ES-I3 (cell line): ENCODE data around the gene UNC13B.

Experiments used
- H3K36me3 ChIP-seq: 2 replicates; pipeline ENCODE4 v1.6.1; 2013; ENCODE audit warnings: mild to moderate bottlenecking, low read length, control low read depth, moderate library complexity; ENCODE audit not compliant: insufficient read depth
- H3K4me1 ChIP-seq: 2 replicates; pipeline ENCODE4 v1.6.1; 2013; ENCODE audit warnings: mild to moderate bottlenecking, control low read depth, low read length; ENCODE audit not compliant: insufficient read depth
- H3K9ac ChIP-seq: 2 replicates; pipeline ENCODE4 v1.6.1; 2013; ENCODE audit warnings: low read depth, mild to moderate bottlenecking, low read length, moderate library complexity
- H3K9me3 ChIP-seq: 2 replicates; pipeline ENCODE4 v1.6.1; 2013; ENCODE audit warnings: mild to moderate bottlenecking, low read length, moderate library complexity; ENCODE audit not compliant: control insufficient read depth, insufficient read depth

The UNC13B gene

DNA sequence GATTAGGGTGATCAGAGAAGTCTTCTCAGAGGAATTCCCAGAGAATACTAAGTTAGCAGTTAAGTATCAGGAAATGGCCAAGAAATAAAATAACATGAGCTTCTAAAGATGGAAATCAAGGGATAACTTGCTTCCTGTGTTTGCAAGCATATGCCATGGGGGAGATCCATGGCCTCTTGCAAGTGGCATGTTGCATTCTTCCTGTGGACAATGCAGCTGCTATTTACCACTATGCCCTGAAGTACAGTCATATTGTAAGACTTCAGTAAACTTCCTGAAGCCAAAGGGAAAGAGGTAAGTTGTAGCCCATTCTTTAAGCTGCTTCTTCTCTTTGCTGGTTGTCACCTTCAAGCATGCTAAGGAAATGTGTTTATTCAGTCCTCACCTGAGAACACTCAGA, 173.4 kb downstream of the UNC13B start:
- Histone ChIP-seq H3K9me3 (no peaks in the 10 kb centered on the region), H3K36me3 (no peaks in the 10 kb centered on the region), H3K9ac (no peak overlapping the region), H3K4me1 (no peaks in the 10 kb centered on the region)

DNA sequence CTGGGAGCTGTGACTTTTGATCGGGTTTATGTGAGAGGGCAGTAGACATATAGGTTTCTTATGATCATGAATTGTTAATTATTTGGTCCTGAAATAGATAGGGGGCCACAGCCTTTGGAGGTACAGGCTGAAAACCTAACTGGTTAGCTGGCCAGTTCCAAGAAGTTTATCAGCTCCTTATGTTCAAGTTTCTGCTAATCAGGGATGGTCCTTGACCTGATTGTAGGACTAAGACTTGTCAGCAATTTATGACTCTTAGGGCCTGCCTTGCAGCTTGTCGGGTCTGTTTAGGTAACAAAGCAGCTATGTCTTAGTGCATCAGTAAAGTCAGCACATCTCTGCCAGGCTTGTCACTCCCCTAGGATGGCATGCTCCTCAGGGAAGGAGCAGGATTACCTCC, 176.3 kb downstream of the UNC13B start:
- Histone ChIP-seq H3K36me3 (no peaks in the 10 kb centered on the region), H3K9me3 (no peaks in the 10 kb centered on the region), H3K4me1 (0 out of 2 replicates have a peak, but pooled peaks cover 4% of the 10 kb centered on the region), H3K9ac (no peak overlapping the region)

DNA sequence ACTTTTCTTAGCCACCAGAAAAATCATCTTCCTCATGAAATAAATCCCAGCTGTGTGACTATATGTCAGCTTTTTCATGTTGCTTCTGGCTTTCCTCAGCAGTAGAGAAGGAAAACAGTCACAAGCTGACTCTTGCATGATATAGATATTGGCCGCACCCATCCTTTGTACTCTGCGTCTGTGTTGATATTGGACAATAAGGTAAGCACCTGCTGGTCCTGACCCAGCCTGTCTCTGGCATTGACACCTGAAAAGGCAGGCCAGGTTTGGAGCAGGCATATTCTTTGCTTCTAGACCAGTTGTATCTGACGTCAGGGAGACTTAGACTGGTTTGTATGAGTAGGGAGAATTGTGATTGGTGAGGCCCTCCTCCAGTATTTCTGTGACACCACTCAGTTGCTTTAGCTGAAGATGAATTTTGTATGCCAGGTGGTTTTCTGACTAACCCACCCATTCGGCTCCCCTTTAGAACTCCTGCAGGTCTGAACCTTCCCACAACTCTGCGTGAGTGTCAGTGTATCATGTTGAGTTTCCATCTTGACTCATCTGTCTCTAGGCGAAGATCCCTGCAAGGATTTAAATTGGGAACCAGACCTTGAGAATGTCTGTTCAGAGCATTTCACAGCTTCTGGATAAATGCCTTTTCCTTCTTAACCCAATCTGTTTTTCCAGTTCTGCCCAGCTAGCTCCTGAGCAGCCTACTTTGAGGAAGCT, 176.9 kb downstream of the UNC13B start:
- Histone ChIP-seq H3K4me1 (0 out of 2 replicates have a peak, but pooled peaks cover 4% of the 10 kb centered on the region), H3K36me3 (no peaks in the 10 kb centered on the region), H3K9ac (no peak overlapping the region), H3K9me3 (no peaks in the 10 kb centered on the region)

DNA sequence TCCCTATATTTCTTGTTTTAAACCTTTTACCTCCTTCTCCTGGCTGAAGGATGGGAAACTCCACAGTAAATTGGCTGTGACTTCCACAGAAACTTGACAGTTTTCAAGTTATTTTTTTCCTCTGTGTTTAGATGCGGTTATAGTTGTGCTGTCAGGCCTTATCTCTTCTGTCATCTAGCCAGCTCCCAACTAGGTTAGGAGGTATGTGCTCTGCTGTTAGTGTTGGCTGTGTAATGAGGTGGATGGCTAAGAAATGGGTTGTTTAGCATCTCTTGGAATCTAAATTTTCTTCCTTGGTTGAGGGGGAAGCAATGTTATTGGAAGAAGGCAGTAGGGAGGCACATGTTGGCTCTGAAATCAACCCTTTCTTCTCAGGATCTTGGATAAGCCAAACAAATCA, 178.2 kb downstream of the UNC13B start:
- Histone ChIP-seq H3K9me3 (no peaks in the 10 kb centered on the region), H3K9ac (no peak overlapping the region), H3K4me1 (0 out of 2 replicates have a peak, but pooled peaks cover 4% of the 10 kb centered on the region), H3K36me3 (no peaks in the 10 kb centered on the region)

DNA sequence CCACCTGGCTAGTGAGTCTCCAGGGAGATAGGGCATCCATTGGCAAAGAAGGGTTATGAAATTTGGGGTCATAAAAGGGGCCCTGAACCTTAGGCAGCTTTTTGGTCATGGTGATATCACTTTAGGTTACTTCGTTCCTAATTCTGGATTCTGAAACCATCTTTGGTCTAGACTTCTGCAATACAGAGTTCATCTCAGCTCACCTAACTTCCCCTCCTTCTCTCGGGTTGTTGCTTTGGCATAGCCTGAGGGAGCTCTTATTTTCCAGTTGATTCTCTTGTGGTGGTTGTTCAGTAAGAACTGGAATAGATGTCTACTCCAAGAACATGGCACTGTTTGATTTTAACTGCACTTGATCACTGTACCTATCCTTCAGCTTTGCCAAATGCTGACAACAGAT, 179.2 kb downstream of the UNC13B start:
- Histone ChIP-seq H3K9me3 (no peaks in the 10 kb centered on the region), H3K36me3 (no peaks in the 10 kb centered on the region), H3K9ac (no peak overlapping the region), H3K4me1 (0 out of 2 replicates have a peak, but pooled peaks cover 4% of the 10 kb centered on the region)

DNA sequence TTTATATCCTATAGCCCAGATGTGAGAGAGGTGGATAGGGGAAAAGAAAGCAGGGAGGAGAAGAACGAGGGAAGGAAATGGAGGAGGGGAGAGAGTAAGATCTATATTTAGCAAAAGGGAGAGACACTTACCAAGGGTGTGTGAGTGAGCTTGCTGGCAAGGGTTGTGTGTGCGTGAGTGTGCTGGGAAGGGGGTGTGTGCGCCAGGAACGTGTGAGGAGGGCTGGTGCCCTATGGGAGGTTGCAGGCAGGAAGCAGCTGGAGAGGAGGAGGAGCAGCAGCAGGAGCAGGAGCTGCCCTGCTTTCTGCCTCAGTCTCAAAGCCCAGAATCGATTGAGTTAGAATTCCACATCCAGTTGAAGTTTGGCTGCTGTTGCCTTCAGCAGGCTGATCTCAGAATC, 179.8 kb downstream of the UNC13B start:
- no peak overlapping the region for H3K9ac ChIP-seq

DNA sequence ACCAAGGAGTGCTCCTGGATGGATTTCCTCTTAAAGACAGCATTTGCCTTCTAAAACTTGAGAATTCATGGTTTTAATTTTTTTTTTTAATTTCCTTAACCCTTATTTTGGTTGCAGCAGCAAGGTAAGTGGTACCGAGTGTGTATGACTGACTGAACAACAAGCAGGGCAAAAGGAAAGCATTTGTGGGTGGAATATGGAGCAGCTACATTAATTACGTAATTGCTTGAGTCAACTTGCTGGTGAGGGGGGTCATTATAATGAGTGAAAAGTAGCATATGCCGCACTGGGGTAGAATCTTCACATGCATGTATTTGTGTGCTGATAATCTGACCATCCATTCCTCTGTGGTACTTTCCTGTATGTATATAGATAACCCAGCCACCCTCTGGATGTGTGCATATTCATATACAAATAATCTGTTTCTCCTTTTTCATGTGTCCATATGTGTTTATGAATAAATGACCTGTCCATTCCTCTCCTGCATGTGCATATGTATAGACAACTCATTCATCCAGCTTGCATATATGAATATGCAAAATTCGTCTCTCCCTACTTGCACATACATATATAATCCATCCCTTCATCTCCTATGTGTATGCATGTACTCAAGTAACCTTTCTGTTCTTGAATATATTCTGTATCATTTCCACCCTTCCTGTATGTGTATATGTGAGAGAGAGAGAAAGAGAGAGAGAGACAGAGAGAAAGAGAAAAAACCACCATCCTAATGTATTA, 180.6 kb downstream of the UNC13B start:
- Histone ChIP-seq H3K9me3 (no peaks in the 10 kb centered on the region), H3K36me3 (no peaks in the 10 kb centered on the region), H3K4me1 (0 out of 2 replicates have a peak, but pooled peaks cover 4% of the 10 kb centered on the region), H3K9ac (no peak overlapping the region)

More for the DNA sequence above, 179.8 kb downstream of the UNC13B start:
- Histone ChIP-seq H3K36me3 (no peaks in the 10 kb centered on the region), H3K9me3 (no peaks in the 10 kb centered on the region), H3K4me1 (0 out of 2 replicates have a peak, but pooled peaks cover 4% of the 10 kb centered on the region)

DNA sequence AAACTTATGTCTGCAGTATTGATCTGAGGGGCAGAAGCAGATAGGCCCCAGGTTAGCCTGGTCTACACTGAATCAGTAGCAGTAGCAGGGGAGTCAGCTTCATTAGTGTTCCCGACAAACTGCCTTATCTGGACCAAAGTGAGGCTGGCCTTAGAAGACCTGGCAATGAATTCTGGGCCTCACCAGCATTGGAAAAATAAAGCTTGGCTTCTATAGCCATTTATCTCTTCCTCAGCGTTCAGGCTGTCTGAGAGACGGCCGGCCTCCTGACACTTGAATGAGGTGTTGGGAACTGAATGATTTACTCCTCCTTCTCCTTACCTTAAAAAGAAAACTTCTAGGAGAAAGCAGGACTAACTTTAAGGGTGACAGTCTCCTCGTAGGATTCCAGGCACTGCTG, 186.3 kb downstream of the UNC13B start:
- no peaks in the 10 kb centered on the region for H3K36me3 ChIP-seq
- H3K4me1 ChIP-seq: no peaks in the 10 kb centered on the region
- H3K9me3 ChIP-seq: no peaks in the 10 kb centered on the region
- no peak overlapping the region for H3K9ac ChIP-seq

DNA sequence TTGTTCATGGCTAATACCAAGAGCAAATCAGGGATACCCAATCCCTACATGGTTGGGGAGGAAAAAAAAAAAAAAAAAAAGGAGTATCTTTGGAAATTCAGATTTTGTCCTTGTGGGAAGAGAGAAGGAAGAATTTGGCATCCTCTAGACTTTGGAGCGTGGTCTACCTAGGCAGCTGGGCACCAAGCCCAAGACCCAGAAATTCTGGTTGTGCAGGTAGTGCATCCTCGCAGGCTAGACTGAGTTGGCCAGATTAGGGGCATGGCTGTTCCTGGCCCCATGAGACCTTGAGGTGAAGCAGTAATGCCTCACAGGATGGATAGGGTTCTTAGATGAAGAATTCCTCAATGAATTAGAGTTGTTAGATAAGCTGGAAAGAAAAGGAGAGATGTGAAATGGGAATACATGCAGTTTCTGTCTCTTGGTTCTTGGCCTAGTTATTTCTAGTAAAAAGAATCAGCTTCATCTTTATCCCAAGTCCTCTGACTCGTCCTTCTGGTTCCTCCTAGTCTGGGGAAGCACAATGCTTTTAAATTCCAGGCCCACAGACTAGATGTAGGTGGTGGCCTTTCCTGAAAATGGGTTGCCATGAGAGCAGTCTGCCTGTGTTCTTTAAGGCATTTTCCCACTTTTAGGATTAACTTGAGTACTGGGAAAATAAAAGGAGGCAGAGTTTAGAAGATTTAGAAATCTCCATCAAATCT, 187.6 kb downstream of the UNC13B start:
- no peaks in the 10 kb centered on the region for H3K4me1 ChIP-seq
- H3K9ac ChIP-seq: no peak overlapping the region
- H3K9me3 ChIP-seq: no peaks in the 10 kb centered on the region

DNA sequence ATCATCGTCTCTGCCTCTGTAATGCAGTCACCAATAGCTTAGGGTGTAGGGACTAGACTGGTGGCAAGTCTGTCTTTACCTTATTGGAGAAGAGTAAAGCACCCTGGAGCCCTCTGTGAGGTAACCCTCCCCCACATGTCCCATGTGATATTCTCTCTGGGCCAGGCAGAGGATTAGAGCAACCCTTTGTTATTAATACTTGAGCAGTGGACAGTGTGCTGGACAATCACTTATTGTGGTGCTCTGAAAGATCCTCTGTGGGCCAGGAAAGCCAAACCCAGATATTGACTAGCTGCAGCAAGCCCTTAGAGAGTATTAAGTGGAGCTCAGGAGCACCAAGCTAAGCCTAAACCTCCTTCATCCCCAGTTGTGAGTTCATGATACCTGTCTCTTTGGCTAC, 188.4 kb downstream of the UNC13B start:
- H3K9me3 ChIP-seq: no peaks in the 10 kb centered on the region
- H3K9ac ChIP-seq: no peak overlapping the region
- no peaks in the 10 kb centered on the region for H3K4me1 ChIP-seq
- no peaks in the 10 kb centered on the region for H3K36me3 ChIP-seq

More for the DNA sequence above, 187.6 kb downstream of the UNC13B start:
- no peaks in the 10 kb centered on the region for H3K36me3 ChIP-seq

DNA sequence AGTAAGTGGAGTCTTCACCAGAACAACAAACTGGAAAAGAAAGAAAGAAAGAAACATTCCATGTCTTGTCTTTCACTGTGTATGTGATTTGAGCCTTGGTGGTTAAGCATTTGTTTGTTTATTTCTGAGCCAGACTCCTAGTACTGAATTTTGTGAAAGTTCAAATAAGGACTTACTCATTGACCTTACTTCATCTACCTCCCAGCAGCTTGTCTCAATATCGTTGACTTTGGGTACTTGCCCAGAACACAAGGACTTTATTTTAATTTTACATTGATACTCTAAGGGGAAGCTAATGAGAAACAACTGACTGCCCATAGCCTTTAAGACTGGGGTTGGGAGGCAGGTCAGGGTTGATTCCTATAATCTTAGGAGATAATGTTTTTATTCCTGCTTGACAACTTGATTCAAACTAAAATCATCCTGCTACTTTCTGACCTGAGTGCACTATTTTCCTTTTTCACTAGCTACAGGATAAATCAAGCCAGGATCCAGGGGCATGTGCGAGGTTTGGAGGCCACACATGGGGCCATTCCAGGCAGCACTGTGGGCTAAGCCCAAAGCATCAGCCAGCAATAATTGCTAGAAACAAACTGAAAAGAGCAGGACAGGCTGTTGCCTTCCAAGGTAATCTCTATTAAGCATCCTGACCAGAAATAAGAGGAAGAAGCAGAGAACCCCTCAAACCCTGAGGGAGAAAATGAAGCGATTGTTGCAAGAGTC, 189.2 kb downstream of the UNC13B start:
- Histone ChIP-seq H3K36me3 (no peaks in the 10 kb centered on the region), H3K4me1 (no peaks in the 10 kb centered on the region), H3K9ac (no peak overlapping the region), H3K9me3 (no peaks in the 10 kb centered on the region)

DNA sequence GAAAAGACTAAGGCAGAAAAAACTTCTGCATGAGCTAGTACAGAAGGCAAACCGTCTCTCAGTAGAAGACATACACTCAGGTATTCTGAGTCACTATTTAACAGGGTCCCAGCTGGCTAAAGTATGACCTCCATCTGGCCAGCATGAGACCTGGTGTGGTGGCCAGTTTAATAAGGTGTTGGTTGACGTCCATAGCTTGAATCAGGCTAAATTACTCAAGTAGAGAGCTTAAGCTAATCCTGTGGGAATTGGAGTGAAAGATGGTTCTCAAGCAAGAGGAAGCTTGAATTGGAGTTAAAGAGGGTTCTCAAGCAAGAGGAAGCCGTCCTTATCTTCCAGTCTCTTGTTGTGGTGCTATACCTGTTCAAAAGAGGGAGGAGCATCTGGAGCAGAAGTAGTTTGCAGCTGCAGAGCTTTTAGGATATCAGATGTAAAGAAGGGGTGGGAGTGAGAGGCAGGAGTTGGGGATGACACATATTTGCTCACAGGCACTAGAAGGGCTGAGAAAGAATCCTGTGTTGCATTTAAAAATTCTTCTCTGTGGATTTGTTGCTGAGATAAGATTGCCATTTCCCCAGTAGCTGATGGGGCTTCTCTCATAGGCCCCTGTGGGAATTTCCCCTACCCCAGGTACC, 192.0 kb downstream of the UNC13B start:
- Histone ChIP-seq H3K4me1 (no peaks in the 10 kb centered on the region), H3K9ac (no peak overlapping the region), H3K36me3 (no peaks in the 10 kb centered on the region), H3K9me3 (no peaks in the 10 kb centered on the region)

DNA sequence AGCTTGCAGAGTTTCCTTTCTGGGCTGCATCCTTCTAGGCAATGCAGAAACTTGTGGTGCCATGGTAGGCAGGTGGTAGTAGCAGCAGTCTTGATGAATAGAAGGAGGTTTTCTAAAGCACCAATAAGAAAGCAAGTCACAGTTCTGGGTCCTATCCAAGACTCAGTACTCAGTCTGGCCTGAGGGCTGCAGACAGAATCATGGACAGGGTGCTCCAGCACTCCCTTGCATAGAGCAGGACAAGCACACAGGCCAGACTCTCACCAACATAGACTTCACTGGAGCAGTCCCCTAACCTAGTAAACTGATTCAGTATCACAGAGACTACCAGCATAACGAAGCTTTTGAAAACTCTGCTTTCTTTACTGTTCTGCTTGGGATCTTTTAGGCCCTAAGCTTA, 194.1 kb downstream of the UNC13B start:
- Histone ChIP-seq H3K4me1 (no peaks in the 10 kb centered on the region), H3K9me3 (no peaks in the 10 kb centered on the region), H3K36me3 (no peaks in the 10 kb centered on the region)

DNA sequence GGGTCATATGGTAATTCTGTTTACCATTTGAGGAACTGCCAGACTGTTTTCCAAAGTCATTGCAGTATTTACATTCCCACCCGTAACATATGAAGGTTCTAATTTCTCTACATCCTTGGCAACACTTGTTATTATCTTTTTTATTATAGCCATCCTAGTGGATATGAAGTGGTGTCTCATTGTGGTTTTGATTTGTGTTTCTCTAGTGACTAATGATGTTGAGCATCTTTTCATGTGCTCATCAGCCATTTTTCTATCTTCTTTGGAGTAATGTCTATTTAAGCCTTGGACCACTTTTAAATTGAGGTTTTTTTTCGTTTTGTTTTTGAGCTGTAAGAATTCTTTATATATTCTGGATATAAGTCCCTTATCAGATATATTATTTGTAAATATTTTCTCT, 195.3 kb downstream of the UNC13B start:
- H3K9me3 ChIP-seq: no peaks in the 10 kb centered on the region
- no peak overlapping the region for H3K9ac ChIP-seq
- no peaks in the 10 kb centered on the region for H3K36me3 ChIP-seq
- no peaks in the 10 kb centered on the region for H3K4me1 ChIP-seq

More for the DNA sequence above, 194.1 kb downstream of the UNC13B start:
- no peak overlapping the region for H3K9ac ChIP-seq
